HFF-Myc (cell line): ENCODE measurements around the gene TEX13C.
"Not testable (repeated sequence)": the region's sequence is repeated elsewhere in the genome, so short reads cannot be mapped to it uniquely, and the experiment has no call there.

ENCODE experiments used
- DNase-seq: peaks from one replicate; pipeline ENCODE4 v3.0.0-alpha.2; 2011; ENCODE audit warnings: low read depth; ENCODE audit errors: extremely low read depth
- H3K4me3 ChIP-seq: replicated peaks from 2 replicates; pipeline ENCODE4 v1.5.1; 2011; ENCODE audit warnings: low read depth, mild to moderate bottlenecking, control low read depth, low read length
- CTCF ChIP-seq: IDR thresholded peaks from 2 replicates; pipeline ENCODE4 v1.5.1; 2012; ENCODE audit warnings: mild to moderate bottlenecking, low read depth, low read length, control low read depth; ENCODE audit errors: missing control alignments

The TEX13C gene

GRCh38 chrX:125293850-125294780 lies 25.6 kb upstream of the TEX13C start:
- no peak for DNase-seq
- no peak for TF ChIP-seq CTCF
- no peak overlapping the region for H3K4me3 ChIP-seq

GRCh38 chrX:125295337-125295736 lies 24.3 kb upstream of the TEX13C start:
- no peak for DNase-seq
- H3K4me3 ChIP-seq = no peak overlapping the region
- no peak for TF ChIP-seq CTCF

GRCh38 chrX:125298871-125299270 lies 20.8 kb upstream of the TEX13C start:
- no peak for TF ChIP-seq CTCF
- no peak overlapping the region for H3K4me3 ChIP-seq
- DNase-seq = no peak

- TF ChIP-seq CTCF = no peak
- H3K4me3 ChIP-seq = no peak overlapping the region
- DNase-seq = no peak
These were observed 13.3 kb upstream of the TEX13C start for GRCh38 chrX:125306335-125306866.

- DNase-seq = no peak
- TF ChIP-seq CTCF = no peak
- no peak overlapping the region for H3K4me3 ChIP-seq
These were observed 11.0 kb upstream of the TEX13C start for GRCh38 chrX:125308653-125309052.

- H3K4me3 ChIP-seq, DNase-seq: not testable (repeated sequence)
These were observed 505 bp upstream of the TEX13C start for GRCh38 chrX:125319166-125319565.

GRCh38 chrX:125322431-125322830 lies 2.8 kb downstream of the TEX13C start:
- H3K4me3 ChIP-seq = no peak overlapping the region
- no peak for TF ChIP-seq CTCF
- no peak for DNase-seq
